ENCODE results near the gene RYR2. TPM values are rescaled to one million over a fixed set of nuclear protein-coding genes. Genes with fewer than 3 reads are reported as not detected.

RYR2 gene
- total RNA-seq, 1 experiment from 2014 or later: 0.03 TPM

DNA sequence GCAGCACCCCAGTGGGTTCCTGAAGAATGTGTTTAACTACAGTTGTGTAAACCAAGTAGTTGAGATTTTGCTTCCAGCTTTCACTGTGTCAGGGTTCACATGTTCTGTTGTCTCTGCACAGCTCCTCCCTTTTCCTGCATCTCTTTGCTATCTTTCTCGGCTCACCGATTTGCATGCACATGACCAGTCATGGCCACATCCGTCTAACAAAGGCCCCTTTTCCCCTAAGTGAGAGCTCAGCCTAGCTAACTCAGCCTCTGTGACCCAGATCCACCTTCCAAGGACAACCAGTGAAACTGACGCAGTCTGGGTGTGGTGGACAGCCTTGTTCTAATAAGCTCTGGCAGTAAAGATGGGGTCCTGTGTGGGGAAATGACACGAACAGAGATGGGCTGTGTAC is 747.6 kb downstream of the RYR2 start:
- TF ChIP-seq, protein P1, sequence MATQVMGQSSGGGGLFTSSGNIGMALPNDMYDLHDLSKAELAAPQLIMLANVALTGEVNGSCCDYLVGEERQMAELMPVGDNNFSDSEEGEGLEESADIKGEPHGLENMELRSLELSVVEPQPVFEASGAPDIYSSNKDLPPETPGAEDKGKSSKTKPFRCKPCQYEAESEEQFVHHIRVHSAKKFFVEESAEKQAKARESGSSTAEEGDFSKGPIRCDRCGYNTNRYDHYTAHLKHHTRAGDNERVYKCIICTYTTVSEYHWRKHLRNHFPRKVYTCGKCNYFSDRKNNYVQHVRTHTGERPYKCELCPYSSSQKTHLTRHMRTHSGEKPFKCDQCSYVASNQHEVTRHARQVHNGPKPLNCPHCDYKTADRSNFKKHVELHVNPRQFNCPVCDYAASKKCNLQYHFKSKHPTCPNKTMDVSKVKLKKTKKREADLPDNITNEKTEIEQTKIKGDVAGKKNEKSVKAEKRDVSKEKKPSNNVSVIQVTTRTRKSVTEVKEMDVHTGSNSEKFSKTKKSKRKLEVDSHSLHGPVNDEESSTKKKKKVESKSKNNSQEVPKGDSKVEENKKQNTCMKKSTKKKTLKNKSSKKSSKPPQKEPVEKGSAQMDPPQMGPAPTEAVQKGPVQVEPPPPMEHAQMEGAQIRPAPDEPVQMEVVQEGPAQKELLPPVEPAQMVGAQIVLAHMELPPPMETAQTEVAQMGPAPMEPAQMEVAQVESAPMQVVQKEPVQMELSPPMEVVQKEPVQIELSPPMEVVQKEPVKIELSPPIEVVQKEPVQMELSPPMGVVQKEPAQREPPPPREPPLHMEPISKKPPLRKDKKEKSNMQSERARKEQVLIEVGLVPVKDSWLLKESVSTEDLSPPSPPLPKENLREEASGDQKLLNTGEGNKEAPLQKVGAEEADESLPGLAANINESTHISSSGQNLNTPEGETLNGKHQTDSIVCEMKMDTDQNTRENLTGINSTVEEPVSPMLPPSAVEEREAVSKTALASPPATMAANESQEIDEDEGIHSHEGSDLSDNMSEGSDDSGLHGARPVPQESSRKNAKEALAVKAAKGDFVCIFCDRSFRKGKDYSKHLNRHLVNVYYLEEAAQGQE (IDR thresholded peaks at IDR 0.05; ENCODE audit: insufficient read depth in 1 of 2, low read depth in 2 of 2, low read length in 1 of 2): no peak
- TF ChIP-seq, protein P2, sequence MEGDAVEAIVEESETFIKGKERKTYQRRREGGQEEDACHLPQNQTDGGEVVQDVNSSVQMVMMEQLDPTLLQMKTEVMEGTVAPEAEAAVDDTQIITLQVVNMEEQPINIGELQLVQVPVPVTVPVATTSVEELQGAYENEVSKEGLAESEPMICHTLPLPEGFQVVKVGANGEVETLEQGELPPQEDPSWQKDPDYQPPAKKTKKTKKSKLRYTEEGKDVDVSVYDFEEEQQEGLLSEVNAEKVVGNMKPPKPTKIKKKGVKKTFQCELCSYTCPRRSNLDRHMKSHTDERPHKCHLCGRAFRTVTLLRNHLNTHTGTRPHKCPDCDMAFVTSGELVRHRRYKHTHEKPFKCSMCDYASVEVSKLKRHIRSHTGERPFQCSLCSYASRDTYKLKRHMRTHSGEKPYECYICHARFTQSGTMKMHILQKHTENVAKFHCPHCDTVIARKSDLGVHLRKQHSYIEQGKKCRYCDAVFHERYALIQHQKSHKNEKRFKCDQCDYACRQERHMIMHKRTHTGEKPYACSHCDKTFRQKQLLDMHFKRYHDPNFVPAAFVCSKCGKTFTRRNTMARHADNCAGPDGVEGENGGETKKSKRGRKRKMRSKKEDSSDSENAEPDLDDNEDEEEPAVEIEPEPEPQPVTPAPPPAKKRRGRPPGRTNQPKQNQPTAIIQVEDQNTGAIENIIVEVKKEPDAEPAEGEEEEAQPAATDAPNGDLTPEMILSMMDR (IDR thresholded peaks at IDR 0.05): no peak
- TF ChIP-seq POLR2AphosphoS5 (IDR thresholded peaks at IDR 0.05; ENCODE audit: low read depth, low read length): no peak
- no peak for TF ChIP-seq SIN3A (IDR thresholded peaks at IDR 0.05; ENCODE audit: borderline replicate concordance, insufficient read depth, low read depth, low read length)
- TF ChIP-seq TCF7L2 (IDR thresholded peaks at IDR 0.05; ENCODE audit: low read depth, low read length): no peak
- H3K9me3 ChIP-seq (ENCODE audit: control insufficient read depth, insufficient read depth, low read depth, low read length): no peaks in the 10 kb centered on the region
- DNase-seq (ENCODE audit: low read depth, low spot score): no peak
- H3K4me3 ChIP-seq (ENCODE audit: low read depth in 2 of 2, low read length in 2 of 2): no peak overlapping the region
- no peak for ATAC-seq
- no peak overlapping the region for H3K27ac ChIP-seq (ENCODE audit: low read length)
- H3K4me1 ChIP-seq (ENCODE audit: control insufficient read depth, insufficient read depth, low read length): no peaks in the 10 kb centered on the region
- ChIA-PET CTCF (no interaction called here), POLR2A (no interaction called here)
- no peaks in the 10 kb centered on the region for H3K36me3 ChIP-seq (ENCODE audit: control insufficient read depth, insufficient read depth, low read length)
- in situ Hi-C loops (cut with HindIII; ENCODE audit: low pct_unique_long_range_greater_than_20kb, low sequenced_read_pairs): no loop called here
- intact Hi-C loops (cut with micrococcal nuclease; ENCODE audit: unreplicated experiment): no loop called here
- no TSS peak for BruUV-seq (replicated peaks)
- no peaks in the 10 kb centered on the region for H3K27me3 ChIP-seq (ENCODE audit: control insufficient read depth, insufficient read depth, low read length)

GRCh38 chr1:237791592-237791991 is 749.6 kb downstream of the RYR2 start:
- POLR2A ChIA-PET: no interaction called here
- Histone ChIP-seq H3K4me3 (ENCODE audit: low read depth in 2 of 2, low read length in 2 of 2) (no peak overlapping the region), H3K9me3 (ENCODE audit: control insufficient read depth, insufficient read depth, low read depth, low read length) (no peaks in the 10 kb centered on the region), H3K36me3 (ENCODE audit: control insufficient read depth, insufficient read depth, low read length) (no peaks in the 10 kb centered on the region), H3K27me3 (ENCODE audit: control insufficient read depth, insufficient read depth, low read length) (no peaks in the 10 kb centered on the region), H3K4me1 (ENCODE audit: control insufficient read depth, insufficient read depth, low read length) (no peaks in the 10 kb centered on the region), H3K27ac (ENCODE audit: low read length) (no peak overlapping the region)
- in situ Hi-C loops (cut with HindIII; ENCODE audit: low pct_unique_long_range_greater_than_20kb, low sequenced_read_pairs) (no loop called here), intact Hi-C loops (cut with micrococcal nuclease; ENCODE audit: unreplicated experiment) (no loop called here)
- CTCF ChIA-PET: no interaction called here
- no peak for DNase-seq (ENCODE audit: low read depth, low spot score)
- no TSS peak for BruUV-seq (replicated peaks)
- ATAC-seq: no peak
- no peak for TF ChIP-seq POLR2AphosphoS5 (IDR thresholded peaks at IDR 0.05; ENCODE audit: low read depth, low read length)
- TF ChIP-seq, protein P2 (IDR thresholded peaks at IDR 0.05): no peak
- TF ChIP-seq, protein P1 (IDR thresholded peaks at IDR 0.05; ENCODE audit: insufficient read depth in 1 of 2, low read depth in 2 of 2, low read length in 1 of 2): no peak
- TF ChIP-seq SIN3A (IDR thresholded peaks at IDR 0.05; ENCODE audit: borderline replicate concordance, insufficient read depth, low read depth, low read length): no peak
- no peak for TF ChIP-seq TCF7L2 (IDR thresholded peaks at IDR 0.05; ENCODE audit: low read depth, low read length)

Measured in Panc1 (cell line).